Left renal cortex interstitium (tissue), 4 donors: ENCODE data around the gene XAB2. TPM values are rescaled to one million over a fixed set of nuclear protein-coding genes. Genes with fewer than 3 reads are reported as not detected.
"Not testable (repeated sequence)": the region's sequence is repeated elsewhere in the genome, so short reads cannot be mapped to it uniquely, and the experiment has no call there.

ENCODE experiments used
- DNase-seq, 4 donors: peaks; one replicate each; pipeline ENCODE4 v3.0.0-alpha.2; 2013; ENCODE audit warnings: low read depth in 4 of 4, low spot score in 2 of 4, missing footprints in 1 of 4
- polyA plus RNA-seq, 4 donors: library from polyadenylated mRNA; unstranded; fragments of 120-200 nt; gene quantifications; one replicate each; pipeline ENCODE4 v1.2.1, GENCODE V29; 2013; ENCODE audit not compliant: insufficient read length in 4 of 4

Gene XAB2
- polyA plus RNA-seq, 4 donors: 31.4 to 47.9 (median 42.1) TPM

DNA sequence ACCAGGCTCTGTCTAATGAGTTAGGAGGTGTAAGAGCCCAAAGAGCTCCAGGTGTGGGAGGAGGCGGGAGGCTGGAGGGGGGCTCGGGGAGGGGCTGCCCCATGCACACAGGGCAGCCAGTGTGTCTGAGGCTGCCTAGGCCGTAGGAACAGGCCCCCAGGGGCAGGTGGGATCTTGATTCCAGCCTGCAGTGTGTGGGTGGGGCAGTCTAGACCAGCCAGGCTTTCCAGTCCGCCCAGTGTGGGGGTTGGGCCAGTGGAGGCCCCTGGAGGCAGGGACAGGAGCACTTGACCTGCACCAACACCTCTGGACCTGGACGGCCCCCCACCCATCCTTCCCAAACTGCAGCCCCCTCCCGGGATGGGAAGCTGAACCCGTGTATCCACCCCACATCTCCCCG is 39.1 kb downstream of the XAB2 start:
- DNase-seq: no peak

DNA sequence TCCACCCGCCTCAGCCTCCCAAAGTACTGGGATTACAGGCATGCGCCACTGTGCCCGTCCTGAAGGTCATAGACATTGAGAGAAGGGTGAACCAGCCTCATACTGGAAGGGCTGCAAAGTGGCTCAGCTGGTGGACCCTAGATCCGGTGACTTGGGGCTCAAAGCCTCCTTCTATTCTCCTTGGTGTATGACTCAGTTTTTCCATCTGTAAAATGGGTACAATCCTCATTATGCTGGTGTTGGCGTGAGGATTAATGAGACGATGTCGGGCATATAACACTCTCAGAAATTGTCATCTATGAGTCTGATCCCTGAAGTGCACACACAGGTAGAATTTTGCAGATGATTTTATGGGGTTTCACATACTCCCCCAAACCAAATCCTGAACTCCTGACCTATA is 39.5 kb downstream of the XAB2 start:
- no peak for DNase-seq

DNA sequence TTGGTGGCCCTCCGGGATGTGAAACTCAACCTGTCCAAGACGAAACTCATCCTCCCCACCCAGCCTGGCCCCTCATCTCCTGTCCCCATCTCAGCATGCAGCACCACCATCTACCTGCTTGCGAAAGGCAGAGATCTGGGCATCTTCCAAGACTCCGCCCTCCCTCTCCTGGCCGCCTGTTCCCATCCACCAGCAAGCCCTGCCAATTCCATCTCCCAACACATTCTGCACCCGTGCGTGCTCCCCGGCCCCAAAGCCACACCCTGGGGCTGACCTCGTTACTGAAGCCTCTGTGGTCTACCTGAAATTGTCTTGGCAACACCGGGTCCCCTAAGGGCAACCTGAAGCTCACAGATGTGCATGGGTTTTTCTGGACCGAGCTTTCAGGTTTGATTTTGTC is 46.9 kb downstream of the XAB2 start:
- DNase-seq: no peak

- no peak for DNase-seq
Observed at GRCh38 chr19:7579182-7579581, 50.2 kb downstream of the XAB2 start.

DNA sequence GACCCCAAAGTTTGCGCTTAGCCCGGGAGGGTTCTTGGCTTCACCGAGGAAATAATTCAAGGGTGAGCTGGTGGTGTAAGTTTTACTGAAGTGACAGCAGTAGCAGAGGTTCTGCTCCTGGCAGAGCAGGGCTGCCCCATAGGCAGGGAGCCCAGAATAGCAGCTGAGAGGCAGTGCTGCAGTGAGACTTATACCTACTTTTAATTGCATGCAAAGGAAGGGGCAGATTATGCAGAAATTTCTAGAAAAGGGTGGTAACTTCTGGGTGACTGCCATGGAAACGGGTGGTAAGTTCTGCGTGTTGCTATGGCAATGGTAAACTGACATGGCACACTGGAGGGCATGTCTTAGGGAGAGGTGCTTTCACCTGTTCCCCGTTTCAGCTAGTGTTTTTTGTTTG is 51.2 kb downstream of the XAB2 start:
- no peak for DNase-seq

- DNase-seq: not testable (repeated sequence)
Observed at GRCh38 chr19:7577422-7577821, 51.9 kb downstream of the XAB2 start.

DNA sequence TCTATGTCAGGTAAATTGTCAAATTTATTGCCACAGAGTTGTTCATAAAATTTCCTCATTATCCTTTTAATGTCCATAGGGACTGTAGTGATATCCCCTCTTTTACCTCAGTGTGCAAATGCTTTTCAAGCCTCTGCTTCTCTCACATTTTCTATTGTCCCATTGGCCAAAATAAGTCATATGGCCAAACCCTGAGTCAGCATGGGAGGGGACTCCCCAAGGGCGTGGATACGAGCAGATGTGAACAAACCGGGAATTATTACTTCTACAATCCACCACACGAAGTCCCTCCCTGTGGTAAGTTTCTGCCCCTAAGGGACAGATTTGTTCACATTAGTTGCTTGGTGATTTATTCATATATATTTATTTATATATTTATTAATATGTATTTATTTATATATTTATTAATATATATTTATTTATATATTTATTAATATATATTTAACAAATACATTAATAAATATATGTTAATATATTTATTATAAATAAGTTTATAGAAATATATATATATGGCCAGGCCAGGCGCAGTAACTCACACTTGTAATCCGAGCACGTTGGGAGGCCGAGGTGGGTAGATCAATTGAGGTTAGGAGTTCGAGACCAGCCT is 53.8 kb downstream of the XAB2 start:
- DNase-seq: no peak

- no peak for DNase-seq
Observed at GRCh38 chr19:7570761-7571160, 58.6 kb downstream of the XAB2 start.

Other genes starting within 250 kb of the XAB2 start
- gene PEX11G, start 140.5 kb downstream of the XAB2 start, polyA plus RNA-seq: 1 to 10 TPM; 5.8 to 9.2 (median 7.9) TPM
- 10 to 100 TPM; 33.2 to 76.0 (median 60.3) TPM for gene ZNF358, start 113.4 kb downstream of the XAB2 start, polyA plus RNA-seq
- gene MCOLN1, start 106.9 kb downstream of the XAB2 start, polyA plus RNA-seq: 10 to 100 TPM; 12.3 to 24.0 (median 18.8) TPM
- gene PNPLA6, start 93.8 kb downstream of the XAB2 start, polyA plus RNA-seq: 10 to 100 TPM; 30.6 to 59.3 (median 44.3) TPM
- gene CAMSAP3, start 33.7 kb downstream of the XAB2 start, polyA plus RNA-seq: 10 to 100 TPM; 12.3 to 30.3 (median 22.0) TPM
- gene PET100, start 248 bp upstream of the XAB2 start, polyA plus RNA-seq: 100 to 1,000 TPM in 3 of 4 donors, 10 to 100 TPM in 1; 99.2 to 131 (median 118) TPM
- gene PCP2, start 4.2 kb upstream of the XAB2 start, polyA plus RNA-seq: 1 to 10 TPM in 3 of 4 donors, under 1 TPM in 1; 0.54 to 2.8 (median 1.5) TPM
- gene STXBP2, start 7.6 kb upstream of the XAB2 start, polyA plus RNA-seq: 10 to 100 TPM; 58.7 to 87.6 (median 73.3) TPM
- 1 to 10 TPM in 2 of 4 donors, under 1 TPM in 2; 0.71 to 2.7 (median 1.7) TPM for gene RETN, start 39.5 kb upstream of the XAB2 start, polyA plus RNA-seq
- gene MCEMP1, start 47.5 kb upstream of the XAB2 start, polyA plus RNA-seq: under 1 TPM in 2 of 4 donors, not detected in 2; 0.21 to 0.36 TPM
- 10 to 100 TPM; 42.7 to 97.1 (median 59.0) TPM for gene TRAPPC5, start 51.3 kb upstream of the XAB2 start, polyA plus RNA-seq
- under 1 TPM; 0.27 to 0.45 (median 0.31) TPM for gene FCER2, start 72.6 kb upstream of the XAB2 start, polyA plus RNA-seq
- under 1 TPM in 1 of 4 donors, not detected in 3; 0.21 TPM for gene CLEC4G, start 102.6 kb upstream of the XAB2 start, polyA plus RNA-seq
- gene CD209, start 118.0 kb upstream of the XAB2 start, polyA plus RNA-seq: 1 to 10 TPM in 3 of 4 donors, under 1 TPM in 1; 0.52 to 1.5 (median 1.4) TPM
- gene CLEC4M, start 133.7 kb upstream of the XAB2 start, polyA plus RNA-seq: 1 to 10 TPM; 1.5 to 4.7 (median 3.3) TPM
- 10 to 100 TPM; 15.1 to 19.9 (median 18.5) TPM for gene EVI5L, start 200.7 kb upstream of the XAB2 start, polyA plus RNA-seq
- 10 to 100 TPM in 1 of 4 donors, 1 to 10 TPM in 3; 3.7 to 12.5 (median 7.2) TPM for gene PRR36, start 244.8 kb upstream of the XAB2 start, polyA plus RNA-seq